ENCODE results near the gene CRISP1.
"Not testable (repeated sequence)": the region's sequence is repeated elsewhere in the genome, so short reads cannot be mapped to it uniquely, and the experiment has no call there.

CRISP1 gene

GRCh38 chr6:49839957-49840356 lies 26.4 kb downstream of the CRISP1 start:
- DNase-seq (ENCODE audit: low spot score): no peak

DNA sequence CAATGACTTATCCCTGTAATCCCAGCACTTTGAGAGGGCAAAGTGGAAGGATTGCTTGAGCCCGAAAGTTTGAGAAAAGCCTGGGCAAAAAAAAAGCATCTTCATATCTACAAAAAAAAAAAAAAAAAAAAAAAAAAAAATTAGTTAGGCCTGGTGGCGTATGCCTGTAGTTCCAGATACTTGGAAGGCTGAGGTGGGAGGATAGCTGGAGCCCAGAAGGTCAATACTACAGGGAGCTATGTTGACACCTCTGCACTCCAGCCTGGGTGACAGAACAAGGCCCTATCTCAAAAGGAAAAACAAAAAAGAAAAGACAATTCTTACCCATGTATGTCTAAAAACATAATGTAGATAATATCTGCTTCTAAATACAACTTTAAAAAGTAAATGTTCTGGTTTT lies 27.2 kb downstream of the CRISP1 start:
- DNase-seq (ENCODE audit: low spot score): no peak

DNA sequence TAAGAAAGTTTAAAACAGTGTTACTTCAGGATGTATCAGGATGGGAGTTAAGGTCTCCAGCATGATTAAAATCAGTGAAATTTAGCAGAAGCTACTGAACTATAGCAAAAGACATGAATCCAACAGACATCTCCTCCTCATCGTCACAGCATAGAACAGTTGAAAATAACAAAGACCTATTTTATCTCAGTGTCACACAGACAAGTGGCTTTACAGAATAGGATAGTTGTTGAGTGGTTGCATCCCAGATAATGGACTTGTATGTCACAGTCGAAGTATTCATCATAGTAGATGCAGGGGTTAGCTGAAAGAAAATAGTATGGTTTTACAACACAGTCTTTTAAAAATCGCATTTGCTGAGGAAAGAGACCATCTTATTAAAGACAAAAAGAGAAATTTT lies 31.2 kb downstream of the CRISP1 start:
- no peak for DNase-seq (ENCODE audit: low spot score)

DNA sequence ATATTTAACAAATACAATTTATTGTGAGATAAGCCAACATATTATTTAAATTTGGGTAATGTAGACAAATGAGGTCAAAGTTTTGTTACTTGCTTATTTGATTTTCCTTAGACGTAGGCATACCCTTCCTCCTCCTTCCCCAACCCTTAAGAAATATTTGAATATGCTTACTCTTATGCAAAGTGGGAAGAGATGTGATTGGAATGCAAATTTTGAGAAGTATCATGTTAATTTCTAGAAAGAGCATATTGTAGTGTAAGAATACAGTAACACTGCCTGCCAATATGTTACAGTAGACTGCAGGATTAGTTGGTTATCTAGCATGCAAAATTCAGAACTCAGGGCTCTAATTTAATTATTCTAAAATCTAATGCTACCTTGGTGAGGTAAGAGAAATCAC lies 32.9 kb downstream of the CRISP1 start:
- DNase-seq (ENCODE audit: low spot score): no peak

DNA sequence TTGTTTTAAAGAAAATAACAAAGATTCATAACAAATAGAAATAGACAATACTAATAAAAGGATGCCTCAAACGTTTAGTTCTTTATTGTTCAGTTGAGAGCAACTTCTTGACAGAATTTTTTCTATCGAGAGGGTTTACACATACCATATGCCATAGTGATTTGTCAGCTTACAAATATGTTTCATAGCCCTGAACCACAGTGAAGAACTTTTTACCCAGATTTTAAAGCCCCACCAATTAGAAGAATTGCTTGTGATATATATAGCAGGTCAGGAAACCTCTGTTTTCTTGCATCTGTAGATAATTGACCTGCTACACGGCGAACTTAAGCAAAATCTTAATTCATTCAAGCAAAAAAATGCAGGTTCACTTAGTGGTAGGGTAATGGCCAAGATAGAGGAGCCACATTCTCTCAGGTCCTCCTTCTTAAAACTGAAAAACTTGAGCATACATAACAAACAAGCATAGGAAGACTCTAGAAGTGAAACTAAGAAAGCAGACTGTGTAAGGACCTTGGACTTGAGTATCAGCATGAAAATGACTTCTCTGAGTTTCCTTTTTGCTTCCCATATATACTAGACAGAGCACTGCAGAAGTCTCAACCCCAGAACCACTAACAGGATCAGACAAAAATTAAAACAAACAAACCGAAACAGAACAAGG lies 39.5 kb downstream of the CRISP1 start:
- no peak for DNase-seq (ENCODE audit: low spot score)

DNA sequence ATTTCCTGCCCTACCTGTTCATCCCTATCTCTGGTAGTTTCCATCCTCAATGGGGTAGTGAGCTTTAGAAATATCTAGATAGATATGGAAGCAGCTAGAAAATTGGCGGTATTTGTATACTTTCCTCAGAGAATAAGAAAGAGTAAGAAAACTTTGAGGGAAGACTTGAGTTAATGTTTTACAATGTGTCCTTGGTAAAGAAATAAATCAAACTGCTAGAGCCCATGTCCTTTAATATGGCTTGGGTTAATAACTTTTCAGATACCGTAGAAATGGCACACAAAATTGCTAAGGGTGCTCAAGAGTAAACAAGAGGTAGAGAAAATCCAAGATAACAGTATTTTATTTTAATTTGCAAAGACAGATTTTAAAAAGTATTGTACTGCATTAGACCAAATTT lies 51.2 kb downstream of the CRISP1 start:
- DNase-seq (ENCODE audit: low spot score): no peak

DNA sequence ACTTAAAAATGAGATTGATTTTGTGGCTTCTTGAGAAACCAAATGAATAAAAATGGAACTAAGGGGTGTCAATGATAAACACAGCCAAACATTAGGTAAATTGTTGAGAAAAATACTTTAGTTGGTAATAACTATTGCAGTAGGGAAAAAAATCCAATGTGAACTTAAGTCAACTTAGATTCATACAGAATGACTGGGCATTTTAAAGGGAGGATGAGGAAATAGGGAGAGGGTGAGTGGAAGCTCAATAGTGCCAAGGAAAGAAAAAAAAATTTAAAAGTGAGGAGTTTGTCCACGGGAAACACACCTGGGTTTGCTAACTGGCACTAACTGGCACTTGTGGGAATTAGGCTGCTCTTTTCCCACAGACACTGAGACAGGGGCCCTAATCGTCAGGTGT lies 53.1 kb downstream of the CRISP1 start:
- no peak for DNase-seq (ENCODE audit: low spot score)

DNA sequence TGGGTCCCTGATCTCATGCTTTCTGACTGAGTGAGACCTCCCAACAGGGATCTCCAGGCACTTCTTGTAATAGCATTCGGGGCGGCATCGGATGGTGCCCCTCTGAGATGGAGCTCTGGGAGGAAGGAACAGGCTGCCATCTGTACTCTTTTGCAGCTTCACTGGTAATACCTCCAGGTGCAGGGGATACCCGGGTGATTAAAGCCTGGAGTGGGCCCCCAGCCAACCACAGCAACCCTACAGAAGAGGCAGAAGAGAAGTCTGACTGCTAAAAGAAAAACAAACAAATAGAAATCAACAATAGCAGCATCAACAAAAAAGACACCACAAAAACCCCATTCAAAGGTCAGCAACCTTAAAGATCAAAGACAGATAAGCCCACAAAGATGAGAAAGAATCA lies 60.2 kb downstream of the CRISP1 start:
- DNase-seq (ENCODE audit: low spot score): no peak

- no peak for DNase-seq (ENCODE audit: low spot score)
These were observed 61.1 kb downstream of the CRISP1 start for GRCh38 chr6:49805246-49805645.

GRCh38 chr6:49801525-49801924 lies 64.8 kb downstream of the CRISP1 start:
- no peak for DNase-seq (ENCODE audit: low spot score)

DNA sequence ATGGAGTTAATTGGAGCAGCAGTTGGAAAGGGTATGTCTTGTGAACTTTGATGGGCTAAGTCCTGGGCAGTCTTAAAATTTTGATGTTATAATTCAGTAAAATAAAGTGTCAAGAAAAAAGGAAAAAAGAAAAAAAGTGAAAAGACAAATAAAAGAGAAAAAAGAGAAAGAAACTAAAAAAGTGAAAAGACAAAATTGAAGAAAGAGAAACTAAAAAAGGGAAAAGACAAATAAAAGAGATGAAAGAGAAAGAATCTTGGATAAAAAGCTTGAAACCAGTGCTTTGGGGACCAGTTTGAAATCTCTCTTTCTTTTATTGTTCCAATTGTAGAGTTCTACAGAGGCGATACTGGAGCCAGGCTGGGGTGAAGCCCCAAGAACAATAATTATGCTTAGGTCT lies 67.2 kb downstream of the CRISP1 start:
- DNase-seq (ENCODE audit: low spot score): no peak

- DNase-seq (ENCODE audit: low spot score): not testable (repeated sequence)
These were observed 69.4 kb downstream of the CRISP1 start for GRCh38 chr6:49796842-49797455.

DNA sequence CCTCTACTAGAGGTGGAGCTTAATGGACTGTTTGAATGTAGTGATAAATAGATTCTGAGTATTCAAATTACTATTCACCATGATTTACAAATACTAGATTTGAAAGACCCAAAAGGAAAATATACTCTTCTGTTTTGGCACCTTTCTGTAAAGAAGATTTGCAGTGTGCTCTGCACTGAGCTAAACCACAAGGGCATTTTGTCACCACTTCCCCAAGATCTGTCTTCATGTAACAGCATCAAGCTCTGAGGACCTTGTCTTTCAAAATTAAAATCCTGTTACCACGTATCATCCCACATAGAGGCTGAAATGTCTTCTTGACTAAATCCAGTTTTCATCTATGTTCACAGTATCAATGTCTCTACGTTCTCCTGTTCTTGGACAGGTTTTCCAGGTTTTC lies 76.0 kb downstream of the CRISP1 start:
- DNase-seq (ENCODE audit: low spot score): no peak

DNA sequence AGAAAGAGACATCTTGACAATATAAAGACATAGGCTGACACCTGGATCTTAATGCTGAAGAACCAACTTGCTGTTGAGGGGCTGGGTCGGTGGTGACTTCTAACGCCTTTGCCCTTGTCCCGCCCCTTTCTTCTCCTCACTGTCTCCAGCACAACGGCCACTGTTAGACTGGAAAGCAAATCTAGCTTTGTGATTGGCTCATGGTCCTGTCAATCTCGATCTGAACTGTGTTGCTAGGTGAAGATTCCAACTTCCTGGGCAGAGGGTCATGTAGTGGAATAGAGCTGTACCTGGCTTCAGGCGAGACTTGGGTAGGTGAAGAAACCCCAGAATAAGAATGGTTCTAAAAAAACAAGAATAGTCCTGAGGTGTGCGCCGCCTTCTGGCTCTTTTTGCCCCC lies 79.2 kb downstream of the CRISP1 start, which contains the start of gene PGK2:
PGK2 (minus strand) TSS at position 110 of the 400 bp plus-strand sequence; CDS start at position 12, 98 bp downstream.
- no peak for DNase-seq (ENCODE audit: low spot score)

- DNase-seq (ENCODE audit: low spot score): no peak
These were observed 82.1 kb downstream of the CRISP1 start for GRCh38 chr6:49784272-49784671.
